ENCODE results near the gene LMNA. TPM values are rescaled to one million over a fixed set of nuclear protein-coding genes. Genes with fewer than 3 reads are reported as not detected.
A peak's percentile ranks its signal among the peaks of the same experiment; 100 is the strongest.
"Not testable (repeated sequence)": the region's sequence is repeated elsewhere in the genome, so short reads cannot be mapped to it uniquely, and the experiment has no call there.

The LMNA gene
- total RNA-seq, 1 donor from 2014 or later = 92.7 TPM

DNA sequence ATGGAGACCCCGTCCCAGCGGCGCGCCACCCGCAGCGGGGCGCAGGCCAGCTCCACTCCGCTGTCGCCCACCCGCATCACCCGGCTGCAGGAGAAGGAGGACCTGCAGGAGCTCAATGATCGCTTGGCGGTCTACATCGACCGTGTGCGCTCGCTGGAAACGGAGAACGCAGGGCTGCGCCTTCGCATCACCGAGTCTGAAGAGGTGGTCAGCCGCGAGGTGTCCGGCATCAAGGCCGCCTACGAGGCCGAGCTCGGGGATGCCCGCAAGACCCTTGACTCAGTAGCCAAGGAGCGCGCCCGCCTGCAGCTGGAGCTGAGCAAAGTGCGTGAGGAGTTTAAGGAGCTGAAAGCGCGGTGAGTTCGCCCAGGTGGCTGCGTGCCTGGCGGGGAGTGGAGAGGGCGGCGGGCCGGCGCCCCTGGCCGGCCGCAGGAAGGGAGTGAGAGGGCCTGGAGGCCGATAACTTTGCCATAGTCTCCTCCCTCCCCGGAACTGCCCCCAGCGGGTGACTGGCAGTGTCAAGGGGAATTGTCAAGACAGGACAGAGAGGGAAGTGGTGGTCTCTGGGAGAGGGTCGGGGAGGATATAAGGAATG, 505 bp downstream of the LMNA start:
- Mint-ChIP-seq H3K4me1 (ENCODE audit: low read depth) (peaks cover 18% of the 10 kb centered on the region), H3K9me3 (ENCODE audit: low read depth) (no peaks in the 10 kb centered on the region), H3K36me3 (ENCODE audit: insufficient read depth) (peaks cover 13% of the 10 kb centered on the region), H3K27me3 (peaks cover 8% of the 10 kb centered on the region), H3K4me3 (ENCODE audit: low read depth) (peak overlapping the region; percentile 71), H3K27ac (no peak overlapping the region)
- TF ChIP-seq, protein P1, sequence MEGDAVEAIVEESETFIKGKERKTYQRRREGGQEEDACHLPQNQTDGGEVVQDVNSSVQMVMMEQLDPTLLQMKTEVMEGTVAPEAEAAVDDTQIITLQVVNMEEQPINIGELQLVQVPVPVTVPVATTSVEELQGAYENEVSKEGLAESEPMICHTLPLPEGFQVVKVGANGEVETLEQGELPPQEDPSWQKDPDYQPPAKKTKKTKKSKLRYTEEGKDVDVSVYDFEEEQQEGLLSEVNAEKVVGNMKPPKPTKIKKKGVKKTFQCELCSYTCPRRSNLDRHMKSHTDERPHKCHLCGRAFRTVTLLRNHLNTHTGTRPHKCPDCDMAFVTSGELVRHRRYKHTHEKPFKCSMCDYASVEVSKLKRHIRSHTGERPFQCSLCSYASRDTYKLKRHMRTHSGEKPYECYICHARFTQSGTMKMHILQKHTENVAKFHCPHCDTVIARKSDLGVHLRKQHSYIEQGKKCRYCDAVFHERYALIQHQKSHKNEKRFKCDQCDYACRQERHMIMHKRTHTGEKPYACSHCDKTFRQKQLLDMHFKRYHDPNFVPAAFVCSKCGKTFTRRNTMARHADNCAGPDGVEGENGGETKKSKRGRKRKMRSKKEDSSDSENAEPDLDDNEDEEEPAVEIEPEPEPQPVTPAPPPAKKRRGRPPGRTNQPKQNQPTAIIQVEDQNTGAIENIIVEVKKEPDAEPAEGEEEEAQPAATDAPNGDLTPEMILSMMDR (IDR thresholded peaks at IDR 0.05; ENCODE audit: unreplicated experiment) = no peak
- no peak for DNase-seq (ENCODE audit: low spot score, unreplicated experiment)

DNA sequence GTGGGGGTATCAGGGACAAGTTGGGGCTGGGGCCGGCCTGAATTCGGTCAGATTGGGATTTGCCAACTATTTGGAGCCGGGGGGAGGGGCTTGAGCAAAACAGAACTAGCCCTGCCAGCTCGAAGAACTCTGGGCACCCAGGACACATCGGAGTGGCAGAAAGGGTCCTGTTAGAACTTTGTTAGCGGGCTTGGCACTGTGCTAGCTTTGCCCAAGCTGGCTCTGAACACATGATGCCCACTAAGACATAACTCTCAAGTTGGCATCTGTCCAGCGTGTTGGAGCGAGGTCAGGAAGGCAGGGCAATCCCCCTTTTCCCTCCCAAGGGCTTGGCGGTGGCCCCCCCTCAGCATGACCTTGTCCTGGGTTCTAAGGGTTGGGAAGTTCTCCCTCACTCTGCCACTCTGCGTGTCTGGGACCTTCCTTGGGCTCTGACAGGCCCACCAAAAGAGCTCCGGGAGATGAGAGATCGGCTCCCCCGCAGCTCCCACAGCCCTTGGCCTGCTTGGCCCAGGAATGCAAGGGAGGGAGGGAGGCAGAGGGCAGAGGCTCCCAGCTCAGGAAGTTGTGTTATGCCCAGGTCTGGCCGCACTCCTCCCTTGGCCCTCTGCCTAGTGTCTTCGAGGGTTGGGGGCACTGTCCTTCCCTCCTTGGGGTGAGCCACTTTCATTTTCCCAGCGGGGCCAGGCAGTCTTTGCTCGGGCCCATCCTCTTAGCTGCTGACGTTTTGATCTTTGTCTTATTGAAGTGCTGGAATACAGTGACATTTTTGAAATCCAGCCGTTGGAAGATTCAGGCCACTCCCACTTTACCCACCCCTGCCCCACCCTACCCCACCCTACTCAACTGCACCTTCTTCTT, 1.2 kb downstream of the LMNA start:
- TF ChIP-seq, protein P1 (IDR thresholded peaks at IDR 0.05; ENCODE audit: unreplicated experiment) = no peak
- no peak for DNase-seq (ENCODE audit: low spot score, unreplicated experiment)
- peak overlapping the region; percentile 71 for H3K4me3 Mint-ChIP-seq (ENCODE audit: low read depth)
- no peak overlapping the region for H3K27ac Mint-ChIP-seq
- peaks cover 14% of the 10 kb centered on the region for H3K36me3 Mint-ChIP-seq (ENCODE audit: insufficient read depth)
- H3K27me3 Mint-ChIP-seq = peaks cover 8% of the 10 kb centered on the region
- peaks cover 18% of the 10 kb centered on the region for H3K4me1 Mint-ChIP-seq (ENCODE audit: low read depth)
- H3K9me3 Mint-ChIP-seq (ENCODE audit: low read depth) = no peaks in the 10 kb centered on the region

DNA sequence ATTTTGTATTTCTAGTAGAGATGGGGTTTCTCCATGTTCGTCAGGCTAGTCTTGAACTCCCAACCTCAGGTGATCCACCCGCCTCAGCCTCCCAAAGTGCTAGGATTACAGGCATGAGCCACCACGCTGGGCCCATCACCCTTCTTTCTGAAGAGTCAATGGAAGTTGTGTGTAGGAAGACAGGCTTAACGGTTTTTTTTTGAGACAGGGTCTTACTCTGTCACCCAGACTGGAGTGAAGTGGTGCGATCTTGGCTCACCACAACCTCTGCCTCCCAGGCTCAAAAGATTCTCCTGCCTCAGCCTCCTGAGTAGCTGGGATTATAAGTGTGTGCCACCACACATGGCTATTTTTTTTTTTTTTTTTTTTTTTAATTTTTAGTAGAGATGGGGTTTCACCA, 2.2 kb downstream of the LMNA start:
- H3K36me3 Mint-ChIP-seq (ENCODE audit: insufficient read depth) = peaks cover 14% of the 10 kb centered on the region
- not testable (repeated sequence) for H3K9me3 Mint-ChIP-seq (ENCODE audit: low read depth); DNase-seq (ENCODE audit: low spot score, unreplicated experiment); H3K27me3 Mint-ChIP-seq; H3K27ac Mint-ChIP-seq
- peak overlapping the region; percentile 40 for H3K4me3 Mint-ChIP-seq (ENCODE audit: low read depth)
- peaks cover 18% of the 10 kb centered on the region for H3K4me1 Mint-ChIP-seq (ENCODE audit: low read depth)

DNA sequence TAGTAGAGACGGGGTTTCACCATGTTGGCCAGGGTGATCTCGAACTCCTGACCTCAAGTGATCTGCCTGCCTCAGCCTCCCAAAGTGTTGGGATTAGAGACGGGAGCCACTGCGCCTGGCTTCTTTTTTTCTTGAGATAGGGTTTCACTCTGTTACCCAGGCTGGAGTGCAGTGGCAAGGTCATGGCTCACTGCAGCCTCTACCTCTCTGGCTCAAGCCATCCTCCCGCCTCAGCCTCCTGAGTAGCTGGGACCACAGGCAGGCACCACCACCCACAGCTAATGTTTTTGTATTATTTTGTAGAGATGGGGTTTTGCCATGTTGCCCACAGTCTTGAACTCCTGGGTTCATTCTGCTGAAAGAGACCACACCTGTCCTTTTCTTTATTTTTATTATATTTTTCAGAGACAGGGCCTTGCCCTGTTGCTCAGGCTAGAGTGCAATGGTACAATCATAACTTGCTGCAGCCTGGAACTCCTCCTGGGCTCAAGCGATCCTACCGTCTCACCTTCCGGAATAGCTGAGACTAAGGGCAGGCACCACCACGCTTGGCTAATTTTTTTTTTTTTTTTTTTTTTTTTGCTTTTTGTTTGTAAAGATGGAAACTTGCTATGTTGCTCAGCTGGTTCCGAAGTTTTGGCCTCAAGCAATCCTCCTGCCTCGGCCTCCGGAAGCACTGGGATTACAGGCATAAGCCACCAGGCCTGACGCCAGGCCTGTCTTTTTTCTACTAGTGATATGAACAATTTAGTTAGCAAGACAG, 3.1 kb downstream of the LMNA start:
- H3K4me1 Mint-ChIP-seq (ENCODE audit: low read depth) = peaks cover 21% of the 10 kb centered on the region
- H3K27ac Mint-ChIP-seq = no peak overlapping the region
- peaks cover 8% of the 10 kb centered on the region for H3K27me3 Mint-ChIP-seq
- TF ChIP-seq, protein P1 (IDR thresholded peaks at IDR 0.05; ENCODE audit: unreplicated experiment) = no peak
- H3K4me3 Mint-ChIP-seq (ENCODE audit: low read depth) = no peak overlapping the region
- H3K9me3 Mint-ChIP-seq (ENCODE audit: low read depth) = no peaks in the 10 kb centered on the region
- peaks cover 14% of the 10 kb centered on the region for H3K36me3 Mint-ChIP-seq (ENCODE audit: insufficient read depth)
- DNase-seq (ENCODE audit: low spot score, unreplicated experiment) = no peak

DNA sequence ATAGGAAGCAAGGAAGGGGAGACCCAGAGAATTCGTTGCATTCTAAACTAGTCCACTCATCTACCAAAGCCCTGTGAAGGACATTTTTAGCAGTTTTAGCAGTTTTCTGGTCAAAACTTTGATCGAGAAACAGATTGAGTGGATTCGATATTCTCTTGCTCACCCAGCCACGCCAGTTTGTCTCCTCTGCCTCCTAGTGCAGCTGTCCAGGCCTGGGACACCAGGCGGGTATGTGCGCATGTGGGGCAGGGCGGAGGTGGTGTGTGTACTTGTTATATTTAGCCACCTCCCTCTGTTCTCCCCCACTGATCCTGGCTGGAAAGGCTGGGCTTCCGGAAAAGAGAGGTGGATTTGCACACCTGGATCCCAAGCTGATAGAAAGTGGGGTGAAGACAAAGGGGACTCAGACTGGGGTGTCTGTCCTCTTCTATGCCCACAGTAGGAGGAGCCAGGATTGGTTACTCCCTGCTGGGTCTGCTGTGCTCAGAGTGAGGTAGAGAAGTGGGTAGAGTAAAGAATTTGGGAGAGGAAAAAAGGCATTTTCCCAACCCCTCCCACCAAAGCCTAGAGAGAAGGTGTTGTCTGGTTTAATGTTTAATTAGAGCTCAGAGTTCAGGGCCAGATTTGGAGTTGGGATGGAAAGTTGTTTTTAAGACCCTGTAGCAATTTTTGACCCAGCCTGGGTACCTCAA, 3.8 kb downstream of the LMNA start:
- TF ChIP-seq, protein P1 (IDR thresholded peaks at IDR 0.05; ENCODE audit: unreplicated experiment) = no peak
- no peak for DNase-seq (ENCODE audit: low spot score, unreplicated experiment)
- H3K36me3 Mint-ChIP-seq (ENCODE audit: insufficient read depth) = peaks cover 14% of the 10 kb centered on the region
- no peaks in the 10 kb centered on the region for H3K9me3 Mint-ChIP-seq (ENCODE audit: low read depth)
- H3K4me3 Mint-ChIP-seq (ENCODE audit: low read depth) = no peak overlapping the region
- H3K27me3 Mint-ChIP-seq = peaks cover 8% of the 10 kb centered on the region
- peaks cover 29% of the 10 kb centered on the region for H3K4me1 Mint-ChIP-seq (ENCODE audit: low read depth)
- H3K27ac Mint-ChIP-seq = peak overlapping the region; percentile 47
